WTC11 (cell line): ENCODE measurements around the gene SLC14A1. TPM values are rescaled to one million over a fixed set of nuclear protein-coding genes. Genes with fewer than 3 reads are reported as not detected.

Experiments used
- ATAC-seq: fragments of 200-7000 bp; cut with Tn5 transposase; 2 replicates; pipeline ENCODE4 v1.10.0; 2021; ENCODE audit warnings: mild to moderate bottlenecking, moderate library complexity
- CTCF ChIA-PET: fragments of 300-600 bp; sonication (Branson Sonifier 250); formaldehyde crosslinking; loops from one replicate; lab custom pipeline; 2021; ENCODE audit warnings: antibody characterized with exemption; lab: Charles Lee
- POLR2A ChIA-PET: fragments of 350-600 bp; sonication (Branson Sonifier 250); formaldehyde crosslinking; loops from one replicate; lab custom pipeline; 2021; ENCODE audit warnings: antibody characterized with exemption; lab: Charles Lee
- DNase-seq: peaks from one replicate; pipeline ENCODE4 v3.0.0; 2021; ENCODE audit warnings: low spot score
- H3K27ac Mint-ChIP-seq: 2 replicates; pipeline ENCODE4 v1.8.0; 2021; ENCODE audit warnings: mixed read lengths
- H3K27me3 Mint-ChIP-seq: 2 replicates; pipeline ENCODE4 v1.8.0; 2021; ENCODE audit warnings: low read depth, mild to moderate bottlenecking, moderate library complexity, mixed read lengths
- H3K36me3 Mint-ChIP-seq: 2 replicates; pipeline ENCODE4 v1.8.0; 2021; ENCODE audit warnings: mixed read lengths
- H3K4me1 Mint-ChIP-seq: 2 replicates; pipeline ENCODE4 v1.8.0; 2022; ENCODE audit warnings: mixed read lengths
- H3K4me3 Mint-ChIP-seq: 2 replicates; pipeline ENCODE4 v1.8.0; 2021; ENCODE audit warnings: mild to moderate bottlenecking, moderate library complexity, mixed read lengths
- H3K9me3 Mint-ChIP-seq: 2 replicates; pipeline ENCODE4 v1.8.0; 2021; ENCODE audit warnings: mixed read lengths
- GRHL2 ChIP-seq: fragments of 250-450 bp; sonication (Bioruptor Pico); IDR thresholded peaks from 2 replicates; pipeline ENCODE4 v1.8.0; 2022; ENCODE audit warnings: mild to moderate bottlenecking, moderate library complexity; ENCODE audit not compliant: insufficient replicate concordance, severe bottlenecking
- GTF2I ChIP-seq: fragments of 250-450 bp; sonication (Bioruptor Pico); conservative IDR thresholded peaks from 2 replicates; pipeline ENCODE4 v1.4.0; 2021; ENCODE audit warnings: mild to moderate bottlenecking
- JUN ChIP-seq: sonication (generic); formaldehyde crosslinking; IDR thresholded peaks from 2 replicates; pipeline ENCODE4 v1.8.0; 2023; ENCODE audit warnings: mild to moderate bottlenecking, missing genetic modification reagents
- MYBL2 ChIP-seq: sonication (generic); formaldehyde crosslinking; IDR thresholded peaks from 2 replicates; pipeline ENCODE4 v1.8.1; 2023; ENCODE audit warnings: mild to moderate bottlenecking, moderate library complexity, missing genetic modification reagents
- NR1H2 ChIP-seq: sonication (generic); formaldehyde crosslinking; IDR thresholded peaks from 2 replicates; pipeline ENCODE4 v1.9.0; 2021; ENCODE audit warnings: mild to moderate bottlenecking, moderate library complexity, missing genetic modification reagents
- NR2C2 ChIP-seq: sonication (generic); formaldehyde crosslinking; IDR thresholded peaks from 2 replicates; pipeline ENCODE4 v1.8.0; 2022; ENCODE audit warnings: mild to moderate bottlenecking, missing genetic modification reagents
- SMAD3 ChIP-seq: sonication (generic); formaldehyde crosslinking; IDR thresholded peaks from 2 replicates; pipeline ENCODE4 v1.8.0; 2022; ENCODE audit warnings: missing genetic modification reagents, mild to moderate bottlenecking, borderline replicate concordance
- SMAD4 ChIP-seq: sonication (generic); formaldehyde crosslinking; IDR thresholded peaks from 2 replicates; pipeline ENCODE4 v1.8.0; 2022; ENCODE audit warnings: mild to moderate bottlenecking, missing genetic modification reagents
- TEAD1 ChIP-seq: sonication (generic); formaldehyde crosslinking; IDR thresholded peaks from 2 replicates; pipeline ENCODE4 v1.8.0; 2022; ENCODE audit warnings: mild to moderate bottlenecking, missing genetic modification reagents
- ZNF232 ChIP-seq: sonication (generic); formaldehyde crosslinking; IDR thresholded peaks from 2 replicates; pipeline ENCODE4 v1.8.0; 2022; ENCODE audit warnings: mild to moderate bottlenecking, missing genetic modification reagents
- ZNF317 ChIP-seq: sonication (generic); formaldehyde crosslinking; IDR thresholded peaks from 2 replicates; pipeline ENCODE4 v1.8.1; 2023; ENCODE audit warnings: low read depth, mild to moderate bottlenecking, moderate library complexity, missing genetic modification reagents, borderline replicate concordance
- ZNF423 ChIP-seq: fragments of 250-450 bp; sonication (Bioruptor Pico); IDR thresholded peaks from 2 replicates; pipeline ENCODE4 v2.1.2; 2022; ENCODE audit warnings: mild to moderate bottlenecking, moderate library complexity
- total RNA-seq: library from RNA; stranded (reverse); gene quantifications from 3 replicates; pipeline ENCODE4 v1.2.3, GENCODE V29; 2021
- TF ChIP-seq, protein P1 (sequence below): fragments of 250-450 bp; sonication (Bioruptor Pico); IDR thresholded peaks from 2 replicates; pipeline ENCODE4 v1.9.0; 2021; ENCODE audit warnings: mild to moderate bottlenecking
- TF ChIP-seq, protein P2 (sequence below): sonication (generic); formaldehyde crosslinking; IDR thresholded peaks from 2 replicates; pipeline ENCODE4 v1.8.1; 2022; ENCODE audit warnings: mild to moderate bottlenecking, moderate library complexity, missing genetic modification reagents
- TF ChIP-seq, protein P3 (sequence below): sonication (generic); formaldehyde crosslinking; IDR thresholded peaks from 2 replicates; pipeline ENCODE4 v1.8.1; 2023; ENCODE audit warnings: mild to moderate bottlenecking, moderate library complexity, missing genetic modification reagents
- TF ChIP-seq, protein P4 (sequence below): fragments of 200-600 bp; IDR thresholded peaks from 2 replicates; pipeline ENCODE4 v1.8.0; 2022; ENCODE audit warnings: antibody characterized with exemption
- TF ChIP-seq, protein P5 (sequence below): sonication (generic); formaldehyde crosslinking; IDR thresholded peaks from 2 replicates; pipeline ENCODE4 v1.8.0; 2023; ENCODE audit warnings: missing genetic modification reagents

Gene SLC14A1
- total RNA-seq, 1 experiment from 2014 or later, result not detected

DNA sequence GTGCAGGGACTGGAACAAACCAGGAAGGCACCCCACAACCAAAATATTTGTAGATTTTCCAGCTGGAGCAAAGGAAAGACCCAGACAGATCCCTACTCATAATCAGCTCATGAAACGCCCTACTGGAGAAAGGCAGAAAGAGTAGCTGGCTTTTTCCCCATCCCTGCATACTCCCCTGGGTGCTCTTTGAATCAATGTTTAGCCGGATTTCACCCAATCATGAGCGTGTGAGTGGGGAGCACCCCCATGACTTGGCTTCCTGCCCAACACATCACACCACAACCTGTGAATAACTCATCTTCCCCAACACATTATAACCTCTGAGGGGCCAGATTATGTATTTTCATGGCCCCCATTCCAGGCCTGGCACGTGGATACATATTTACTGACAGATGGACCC is 35.1 kb upstream of the SLC14A1 start:
- TF ChIP-seq SMAD4 (CRISPR knock-in tag) (no peak), NR1H2 (CRISPR knock-in tag) (no peak), ZNF317 (CRISPR knock-in tag) (no peak), MYBL2 (CRISPR knock-in tag) (no peak), TEAD1 (CRISPR knock-in tag) (no peak), GRHL2 (CRISPR knock-in tag) (no peak), GTF2I (CRISPR knock-in tag) (no peak), ZNF423 (no peak), ZNF232 (CRISPR knock-in tag) (no peak)
- TF ChIP-seq, protein P1, sequence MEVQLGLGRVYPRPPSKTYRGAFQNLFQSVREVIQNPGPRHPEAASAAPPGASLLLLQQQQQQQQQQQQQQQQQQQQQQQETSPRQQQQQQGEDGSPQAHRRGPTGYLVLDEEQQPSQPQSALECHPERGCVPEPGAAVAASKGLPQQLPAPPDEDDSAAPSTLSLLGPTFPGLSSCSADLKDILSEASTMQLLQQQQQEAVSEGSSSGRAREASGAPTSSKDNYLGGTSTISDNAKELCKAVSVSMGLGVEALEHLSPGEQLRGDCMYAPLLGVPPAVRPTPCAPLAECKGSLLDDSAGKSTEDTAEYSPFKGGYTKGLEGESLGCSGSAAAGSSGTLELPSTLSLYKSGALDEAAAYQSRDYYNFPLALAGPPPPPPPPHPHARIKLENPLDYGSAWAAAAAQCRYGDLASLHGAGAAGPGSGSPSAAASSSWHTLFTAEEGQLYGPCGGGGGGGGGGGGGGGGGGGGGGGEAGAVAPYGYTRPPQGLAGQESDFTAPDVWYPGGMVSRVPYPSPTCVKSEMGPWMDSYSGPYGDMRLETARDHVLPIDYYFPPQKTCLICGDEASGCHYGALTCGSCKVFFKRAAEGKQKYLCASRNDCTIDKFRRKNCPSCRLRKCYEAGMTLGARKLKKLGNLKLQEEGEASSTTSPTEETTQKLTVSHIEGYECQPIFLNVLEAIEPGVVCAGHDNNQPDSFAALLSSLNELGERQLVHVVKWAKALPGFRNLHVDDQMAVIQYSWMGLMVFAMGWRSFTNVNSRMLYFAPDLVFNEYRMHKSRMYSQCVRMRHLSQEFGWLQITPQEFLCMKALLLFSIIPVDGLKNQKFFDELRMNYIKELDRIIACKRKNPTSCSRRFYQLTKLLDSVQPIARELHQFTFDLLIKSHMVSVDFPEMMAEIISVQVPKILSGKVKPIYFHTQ (CRISPR knock-in tag), result no peak
- TF ChIP-seq, protein P2, sequence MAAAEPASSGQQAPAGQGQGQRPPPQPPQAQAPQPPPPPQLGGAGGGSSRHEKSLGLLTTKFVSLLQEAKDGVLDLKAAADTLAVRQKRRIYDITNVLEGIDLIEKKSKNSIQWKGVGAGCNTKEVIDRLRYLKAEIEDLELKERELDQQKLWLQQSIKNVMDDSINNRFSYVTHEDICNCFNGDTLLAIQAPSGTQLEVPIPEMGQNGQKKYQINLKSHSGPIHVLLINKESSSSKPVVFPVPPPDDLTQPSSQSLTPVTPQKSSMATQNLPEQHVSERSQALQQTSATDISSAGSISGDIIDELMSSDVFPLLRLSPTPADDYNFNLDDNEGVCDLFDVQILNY (CRISPR knock-in tag), result no peak
- TF ChIP-seq, protein P3, sequence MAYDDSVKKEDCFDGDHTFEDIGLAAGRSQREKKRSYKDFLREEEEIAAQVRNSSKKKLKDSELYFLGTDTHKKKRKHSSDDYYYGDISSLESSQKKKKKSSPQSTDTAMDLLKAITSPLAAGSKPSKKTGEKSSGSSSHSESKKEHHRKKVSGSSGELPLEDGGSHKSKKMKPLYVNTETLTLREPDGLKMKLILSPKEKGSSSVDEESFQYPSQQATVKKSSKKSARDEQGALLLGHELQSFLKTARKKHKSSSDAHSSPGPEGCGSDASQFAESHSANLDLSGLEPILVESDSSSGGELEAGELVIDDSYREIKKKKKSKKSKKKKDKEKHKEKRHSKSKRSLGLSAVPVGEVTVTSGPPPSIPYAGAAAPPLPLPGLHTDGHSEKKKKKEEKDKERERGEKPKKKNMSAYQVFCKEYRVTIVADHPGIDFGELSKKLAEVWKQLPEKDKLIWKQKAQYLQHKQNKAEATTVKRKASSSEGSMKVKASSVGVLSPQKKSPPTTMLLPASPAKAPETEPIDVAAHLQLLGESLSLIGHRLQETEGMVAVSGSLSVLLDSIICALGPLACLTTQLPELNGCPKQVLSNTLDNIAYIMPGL (CRISPR knock-in tag), result no peak
- no peak for DNase-seq
- Mint-ChIP-seq H3K4me1 (peaks cover 29% of the 10 kb centered on the region), H3K36me3 (peaks cover 8% of the 10 kb centered on the region), H3K27me3 (peaks cover 2% of the 10 kb centered on the region; the same call in 1 of the 2 replicates), H3K9me3 (peaks cover 14% of the 10 kb centered on the region), H3K27ac (no peak overlapping the region), H3K4me3 (no peak overlapping the region)
- ATAC-seq, result no peak
- POLR2A ChIA-PET, result no interaction called here
- CTCF ChIA-PET, result interaction anchor here (0.6 to 5.4 kb wide), 5 partner anchors 27 to 191 kb away, joined by 3 to 35 read pairs (median 5); no protein-coding TSS in a partner anchor

DNA sequence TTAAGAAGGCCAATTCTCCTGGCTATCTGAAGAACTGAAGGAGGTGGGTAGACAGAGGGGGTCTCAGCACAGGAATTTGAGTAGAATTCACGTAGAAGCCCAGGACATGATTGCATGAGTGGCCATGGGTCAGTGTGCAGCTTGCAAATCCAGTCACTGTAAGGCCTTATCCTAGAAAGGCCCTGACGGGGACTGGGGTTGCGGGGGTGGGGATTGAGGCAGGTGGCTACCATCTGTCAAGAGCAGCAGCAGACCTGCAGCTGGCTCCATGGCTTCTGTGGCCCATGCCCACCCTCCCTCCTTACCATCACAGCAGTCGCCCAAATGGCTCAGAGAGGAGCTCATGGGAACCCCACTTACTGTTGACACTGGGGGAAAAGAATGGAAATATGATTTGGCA is 34.6 kb upstream of the SLC14A1 start:
- Mint-ChIP-seq H3K4me3 (no peak overlapping the region), H3K9me3 (peaks cover 19% of the 10 kb centered on the region), H3K4me1 (peaks cover 29% of the 10 kb centered on the region), H3K36me3 (peaks cover 13% of the 10 kb centered on the region), H3K27ac (no peak overlapping the region), H3K27me3 (peaks cover 3% of the 10 kb centered on the region; the same call in 1 of the 2 replicates)
- ChIA-PET POLR2A (no interaction called here), CTCF (interaction anchor here (0.6 to 5.4 kb wide), 5 partner anchors 118 to 221 kb away, joined by 3 to 35 read pairs (median 4); no protein-coding TSS in a partner anchor)
- no peak for DNase-seq
- TF ChIP-seq GTF2I (CRISPR knock-in tag), result no peak
- TF ChIP-seq JUN (CRISPR knock-in tag), result no peak
- no peak for TF ChIP-seq NR2C2 (CRISPR knock-in tag)
- ATAC-seq, result no peak

DNA sequence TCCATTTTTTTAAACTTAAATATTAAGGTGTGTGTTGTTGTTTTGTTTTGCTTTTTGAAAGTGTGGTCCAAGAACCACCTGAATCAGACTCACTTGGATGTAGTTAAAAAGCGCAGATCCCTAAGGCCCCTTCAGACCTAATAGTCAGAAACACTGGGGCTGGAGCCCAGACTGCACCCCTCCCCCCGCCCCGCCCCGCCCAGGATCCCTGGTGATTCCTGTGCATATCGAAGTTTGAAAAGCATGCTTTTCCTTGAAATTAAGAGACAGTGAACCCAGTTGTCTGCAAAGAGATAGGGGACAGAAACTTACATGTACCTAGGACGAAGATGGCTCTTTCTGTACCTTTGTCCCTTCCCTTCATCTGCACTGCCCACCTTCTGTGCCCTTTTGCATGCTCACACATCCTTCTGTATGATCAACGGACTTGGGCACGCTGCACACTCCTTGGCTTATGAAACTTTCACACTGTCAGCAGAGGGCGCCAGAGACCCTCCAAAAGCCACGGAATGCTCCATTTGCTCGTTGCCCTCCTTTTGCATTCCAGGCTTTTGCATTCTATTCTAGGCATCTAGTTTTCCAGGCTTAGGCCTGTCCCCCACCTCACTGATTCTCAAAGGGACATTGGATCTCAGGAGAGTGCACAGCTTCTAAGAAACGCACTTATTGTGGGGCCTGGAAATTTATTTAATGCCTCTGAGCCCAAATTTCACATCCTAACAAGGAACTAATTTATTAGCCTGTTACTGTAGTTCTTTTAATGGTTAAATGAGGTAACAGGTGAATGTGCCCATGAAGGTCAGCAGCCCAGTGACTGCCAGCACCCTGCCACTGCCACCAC is 32.8 kb upstream of the SLC14A1 start:
- H3K4me1 Mint-ChIP-seq, result peaks cover 20% of the 10 kb centered on the region
- CTCF ChIA-PET, result interaction anchor here (1.2 kb wide), 1 partner anchor 149 kb away, joined by 6 read pairs; no protein-coding TSS in a partner anchor
- H3K4me3 Mint-ChIP-seq, result peak overlapping the region; percentile 29

More for the DNA sequence above, 32.8 kb upstream of the SLC14A1 start:
- H3K27me3 Mint-ChIP-seq, result peaks cover 18% of the 10 kb centered on the region
- ATAC-seq (peak; percentile 88), DNase-seq (peak; percentile 88)
- TF ChIP-seq, protein P4, sequence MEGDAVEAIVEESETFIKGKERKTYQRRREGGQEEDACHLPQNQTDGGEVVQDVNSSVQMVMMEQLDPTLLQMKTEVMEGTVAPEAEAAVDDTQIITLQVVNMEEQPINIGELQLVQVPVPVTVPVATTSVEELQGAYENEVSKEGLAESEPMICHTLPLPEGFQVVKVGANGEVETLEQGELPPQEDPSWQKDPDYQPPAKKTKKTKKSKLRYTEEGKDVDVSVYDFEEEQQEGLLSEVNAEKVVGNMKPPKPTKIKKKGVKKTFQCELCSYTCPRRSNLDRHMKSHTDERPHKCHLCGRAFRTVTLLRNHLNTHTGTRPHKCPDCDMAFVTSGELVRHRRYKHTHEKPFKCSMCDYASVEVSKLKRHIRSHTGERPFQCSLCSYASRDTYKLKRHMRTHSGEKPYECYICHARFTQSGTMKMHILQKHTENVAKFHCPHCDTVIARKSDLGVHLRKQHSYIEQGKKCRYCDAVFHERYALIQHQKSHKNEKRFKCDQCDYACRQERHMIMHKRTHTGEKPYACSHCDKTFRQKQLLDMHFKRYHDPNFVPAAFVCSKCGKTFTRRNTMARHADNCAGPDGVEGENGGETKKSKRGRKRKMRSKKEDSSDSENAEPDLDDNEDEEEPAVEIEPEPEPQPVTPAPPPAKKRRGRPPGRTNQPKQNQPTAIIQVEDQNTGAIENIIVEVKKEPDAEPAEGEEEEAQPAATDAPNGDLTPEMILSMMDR, result peak; percentile 92
- TF ChIP-seq SMAD3 (CRISPR knock-in tag) (0 out of 2 replicates have a peak, but pooled peaks have one; percentile 49), TEAD1 (CRISPR knock-in tag) (peak; percentile 25; the same call in 1 of the 2 replicates)
- TF ChIP-seq, protein P5, sequence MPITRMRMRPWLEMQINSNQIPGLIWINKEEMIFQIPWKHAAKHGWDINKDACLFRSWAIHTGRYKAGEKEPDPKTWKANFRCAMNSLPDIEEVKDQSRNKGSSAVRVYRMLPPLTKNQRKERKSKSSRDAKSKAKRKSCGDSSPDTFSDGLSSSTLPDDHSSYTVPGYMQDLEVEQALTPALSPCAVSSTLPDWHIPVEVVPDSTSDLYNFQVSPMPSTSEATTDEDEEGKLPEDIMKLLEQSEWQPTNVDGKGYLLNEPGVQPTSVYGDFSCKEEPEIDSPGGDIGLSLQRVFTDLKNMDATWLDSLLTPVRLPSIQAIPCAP (CRISPR knock-in tag), result no peak
- TF ChIP-seq, protein P1 (CRISPR knock-in tag), result no peak
- POLR2A ChIA-PET, result no interaction called here
- H3K36me3 Mint-ChIP-seq, result peaks cover 30% of the 10 kb centered on the region
- H3K27ac Mint-ChIP-seq, result no peak overlapping the region
- H3K9me3 Mint-ChIP-seq, result peaks cover 37% of the 10 kb centered on the region
